Body of pancreas (tissue), 4 donors: ENCODE results near the gene PSD. TPM values are rescaled to one million over a fixed set of nuclear protein-coding genes. Genes with fewer than 3 reads are reported as not detected.
A peak's percentile ranks its signal among the peaks of the same experiment; 100 is the strongest.
"Not testable (repeated sequence)": the region's sequence is repeated elsewhere in the genome, so short reads cannot be mapped to it uniquely, and the experiment has no call there.

Experiments used
- ATAC-seq: fragments of 150-250 bp; one replicate; pipeline ENCODE4 v1.9.1; 2016
- DNase-seq, 4 donors: peaks; one replicate each; pipeline ENCODE4 v3.0.0-alpha.2; 2019
- H3K27ac ChIP-seq, 4 donors: fragments of 200-600 bp; sonication (generic); 1 replicate in 3 of 4; 2 replicates in 1 of 4; pipeline versions ENCODE4 v1.5.1 to v1.6.1; 2016 to 2019; ENCODE audit warnings: mild to moderate bottlenecking in 1 of 4, mixed read lengths in 1 of 4, moderate library complexity in 1 of 4
- H3K27me3 ChIP-seq, 2 donors: fragments of 200-600 bp; sonication (generic); one replicate each; pipeline ENCODE4 v1.6.0; 2016; ENCODE audit warnings: mild to moderate bottlenecking in 1 of 2
- H3K36me3 ChIP-seq, 2 donors: fragments of 200-600 bp; sonication (generic); replicated peaks in 1 of 2; 2 replicates each; pipeline ENCODE4 v1.5.1; 2016; ENCODE audit warnings: low read depth in 2 of 2; ENCODE audit not compliant: insufficient read depth in 1 of 2
- H3K4me1 ChIP-seq: fragments of 200-600 bp; sonication (generic); one replicate; pipeline ENCODE4 v1.6.0; 2016
- H3K4me3 ChIP-seq, 2 donors: fragments of 200-600 bp; sonication (generic); 1 replicate in 1 of 2; 2 replicates in 1 of 2; pipeline ENCODE4 v1.5.1; 2016 to 2019
- H3K9me3 ChIP-seq, 3 donors: fragments of 200-600 bp; sonication (generic); 1 replicate in 2 of 3; 2 replicates in 1 of 3; pipeline ENCODE4 v1.5.1; 2016
- CTCF ChIP-seq, 7 experiments: fragments of 450-650 bp in 4 of 7; fragments of 200-600 bp in 3 of 7; sonication (generic) in 3 of 7; IDR thresholded peaks; one replicate each; pipeline ENCODE4 v1.5.1; 2016 to 2019; ENCODE audit warnings: antibody characterized with exemption in 7 of 7
- POLR2A ChIP-seq, 3 donors: fragments of 450-650 bp; IDR thresholded peaks; one replicate each; pipeline ENCODE4 v1.6.1; 2016; ENCODE audit warnings: antibody characterized with exemption in 3 of 3, mild to moderate bottlenecking in 2 of 3
- WGBS, 2 donors: methylation state at CpG; one replicate each; pipeline ENCODE4 v1.1.5; 2017; 5-methylcytosine and 5-hydroxymethylcytosine counted together
- intact Hi-C: fragments of 100-400 bp; cut with DNase I; formaldehyde crosslinking; loops from one replicate; pipeline ENCODE4 v1.15.1; 2023
- total RNA-seq, 2 donors: library from RNA; depleted of rRNA; stranded (reverse); fragments of >200 nt; gene quantifications; one replicate each; pipeline ENCODE4 v1.1.0, GENCODE V29; 2016

PSD gene
- total RNA-seq, 2 donors from 2014 or later: 2.6 to 5.3 TPM

- Histone ChIP-seq H3K4me3 (no peak overlapping the region), H3K9me3 (no peaks in the 10 kb centered on the region), H3K4me1 (peaks cover 17% of the 10 kb centered on the region), H3K27me3 (no peaks in the 10 kb centered on the region), H3K27ac (no peak overlapping the region), H3K36me3 (no peaks in the 10 kb centered on the region)
- intact Hi-C loops: no loop called here
- DNase-seq (no peak), ATAC-seq (no peak)
- WGBS, 2 donors: 64 to 76% methylated on average over 9 of the region's 9 CpGs
- TF ChIP-seq CTCF (IDR thresholded peaks at IDR 0.05) (no peak), POLR2A (IDR thresholded peaks at IDR 0.05) (no peak)
Observed at GRCh38 chr10:102457591-102458150, 39.1 kb upstream of the PSD start.

GRCh38 chr10:102455893-102456471, 37.4 kb upstream of the PSD start:
- Histone ChIP-seq H3K27ac (no peak overlapping the region), H3K4me3 (no peak overlapping the region), H3K9me3 (no peaks in the 10 kb centered on the region), H3K36me3 (no peaks in the 10 kb centered on the region), H3K4me1 (peaks cover 23% of the 10 kb centered on the region), H3K27me3 (no peaks in the 10 kb centered on the region)
- no peak for TF ChIP-seq POLR2A (IDR thresholded peaks at IDR 0.05)
- TF ChIP-seq CTCF (IDR thresholded peaks at IDR 0.05): no peak
- ATAC-seq (no peak), DNase-seq (peak in 1 of 4 donors; percentile 46)
- intact Hi-C loops: no loop called here
- WGBS, 2 donors: 73 to 78% methylated on average over 7 of the region's 7 CpGs

GRCh38 chr10:102454662-102455487, 36.3 kb upstream of the PSD start:
- ATAC-seq, intact Hi-C loops, H3K27ac ChIP-seq, H3K36me3 ChIP-seq, H3K9me3 ChIP-seq, DNase-seq, H3K4me3 ChIP-seq, H3K27me3 ChIP-seq: not testable (repeated sequence)
- peaks cover 19% of the 10 kb centered on the region for H3K4me1 ChIP-seq
- WGBS, 2 donors: 75 to 76% methylated on average over 13 of the region's 13 CpGs

- peak overlapping the region in 1 of 4 donors; percentile 67 for H3K27ac ChIP-seq
- H3K4me3 ChIP-seq: no peak overlapping the region
- intact Hi-C loops: no loop called here
- peaks cover 0 to 4% (median 0%) of the 10 kb centered on the region in 3 donors for H3K9me3 ChIP-seq
- no peak for DNase-seq
- 79 to 91% methylated on average over 5 of the region's 5 CpGs for WGBS, 2 donors
- H3K4me1 ChIP-seq: peaks cover 27% of the 10 kb centered on the region
- H3K27me3 ChIP-seq: no peaks in the 10 kb centered on the region
- TF ChIP-seq POLR2A (IDR thresholded peaks at IDR 0.05) (no peak), CTCF (IDR thresholded peaks at IDR 0.05) (no peak)
- H3K36me3 ChIP-seq: no peaks in the 10 kb centered on the region
- no peak for ATAC-seq
Observed at GRCh38 chr10:102453502-102453901, 34.9 kb upstream of the PSD start.

GRCh38 chr10:102452672-102453340, 34.2 kb upstream of the PSD start:
- Histone ChIP-seq H3K4me3 (no peak overlapping the region), H3K4me1 (peaks cover 27% of the 10 kb centered on the region)
- DNase-seq: peak in 2 of 4 donors; percentile 43 to 70

More at GRCh38 chr10:102452672-102453340, 34.2 kb upstream of the PSD start:
- peak in 1 of 7 experiments; percentile 2 for TF ChIP-seq CTCF (IDR thresholded peaks at IDR 0.05)
- TF ChIP-seq POLR2A (IDR thresholded peaks at IDR 0.05): no peak
- Histone ChIP-seq H3K27ac (peak overlapping the region in 2 of 4 donors; percentile 15 to 67), H3K36me3 (no peaks in the 10 kb centered on the region), H3K9me3 (peaks cover 0 to 4% (median 0%) of the 10 kb centered on the region in 3 donors), H3K27me3 (no peaks in the 10 kb centered on the region)
- WGBS, 2 donors: 50 to 51% methylated on average over 3 of the region's 3 CpGs
- intact Hi-C loops: no loop called here
- no peak for ATAC-seq
